ENCODE measurements around the gene OR11H6.
"Not testable (repeated sequence)": the region's sequence is repeated elsewhere in the genome, so short reads cannot be mapped to it uniquely, and the experiment has no call there.

The OR11H6 gene, protein sequence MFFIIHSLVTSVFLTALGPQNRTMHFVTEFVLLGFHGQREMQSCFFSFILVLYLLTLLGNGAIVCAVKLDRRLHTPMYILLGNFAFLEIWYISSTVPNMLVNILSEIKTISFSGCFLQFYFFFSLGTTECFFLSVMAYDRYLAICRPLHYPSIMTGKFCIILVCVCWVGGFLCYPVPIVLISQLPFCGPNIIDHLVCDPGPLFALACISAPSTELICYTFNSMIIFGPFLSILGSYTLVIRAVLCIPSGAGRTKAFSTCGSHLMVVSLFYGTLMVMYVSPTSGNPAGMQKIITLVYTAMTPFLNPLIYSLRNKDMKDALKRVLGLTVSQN

DNA sequence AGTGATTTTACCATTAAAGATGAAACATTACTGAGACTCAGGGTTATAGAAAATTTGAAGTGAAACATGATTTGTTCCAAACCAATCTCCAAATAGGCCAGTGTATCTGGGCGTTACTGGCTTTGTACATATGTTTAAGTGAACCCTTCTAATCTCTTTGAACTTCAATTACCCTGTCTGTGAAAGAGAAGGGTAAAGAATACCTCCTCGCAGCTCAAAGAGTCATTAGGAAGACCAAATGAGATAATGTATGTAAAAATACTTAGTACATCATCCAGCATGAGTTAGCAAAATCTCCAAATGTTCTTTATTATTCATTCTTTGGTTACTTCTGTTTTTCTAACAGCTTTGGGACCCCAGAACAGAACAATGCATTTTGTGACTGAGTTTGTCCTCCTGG lies at the start of gene OR11H6:
Gene OR11H6 (plus strand): TSS at position 301 of the 400 bp plus-strand sequence. CDS start 0 bp downstream, at position 301.
- DNase-seq (ENCODE audit: low read depth in 2 of 2, low spot score in 1 of 2) = no peak

DNA sequence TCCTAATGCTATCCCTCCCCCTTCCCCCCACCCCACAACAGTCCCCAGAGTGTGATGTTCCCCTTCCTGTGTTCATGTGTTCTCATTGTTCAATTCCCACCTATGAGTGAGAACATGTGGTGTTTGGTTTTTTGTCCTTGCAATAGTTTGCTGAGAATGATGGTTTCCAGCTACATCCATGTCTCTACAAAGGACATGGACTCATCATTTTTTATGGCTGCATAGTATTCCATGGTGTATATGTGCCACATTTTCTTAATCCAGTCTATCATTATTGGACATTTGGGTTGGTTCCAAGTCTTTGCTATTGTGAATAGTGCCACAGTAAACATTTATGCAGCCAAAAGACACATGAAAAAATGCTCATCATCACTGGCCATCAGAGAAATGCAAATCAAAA lies 49.3 kb upstream of the OR11H6 start:
- not testable (repeated sequence) for DNase-seq (ENCODE audit: low read depth in 2 of 2, low spot score in 1 of 2)

DNA sequence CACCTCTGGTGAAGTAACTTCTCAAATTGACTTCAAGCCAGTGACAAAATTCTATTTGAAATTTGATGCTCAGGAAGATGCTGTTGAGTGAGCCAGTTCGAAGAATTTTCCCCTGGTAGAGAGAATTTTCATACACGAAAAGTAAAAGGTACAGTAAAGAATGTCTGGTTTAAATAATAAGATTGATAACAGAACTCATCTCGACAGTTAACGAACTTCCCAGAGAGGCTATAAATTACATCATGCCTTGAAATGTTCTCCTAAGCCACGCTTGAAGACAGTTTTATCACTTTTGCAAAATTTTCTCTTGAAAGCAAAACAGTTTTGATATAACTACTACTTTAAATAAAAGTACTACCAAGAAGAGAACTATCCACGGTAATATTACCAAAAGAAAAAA lies 47.2 kb upstream of the OR11H6 start:
- no peak for DNase-seq (ENCODE audit: low read depth in 2 of 2, low spot score in 1 of 2)

DNA sequence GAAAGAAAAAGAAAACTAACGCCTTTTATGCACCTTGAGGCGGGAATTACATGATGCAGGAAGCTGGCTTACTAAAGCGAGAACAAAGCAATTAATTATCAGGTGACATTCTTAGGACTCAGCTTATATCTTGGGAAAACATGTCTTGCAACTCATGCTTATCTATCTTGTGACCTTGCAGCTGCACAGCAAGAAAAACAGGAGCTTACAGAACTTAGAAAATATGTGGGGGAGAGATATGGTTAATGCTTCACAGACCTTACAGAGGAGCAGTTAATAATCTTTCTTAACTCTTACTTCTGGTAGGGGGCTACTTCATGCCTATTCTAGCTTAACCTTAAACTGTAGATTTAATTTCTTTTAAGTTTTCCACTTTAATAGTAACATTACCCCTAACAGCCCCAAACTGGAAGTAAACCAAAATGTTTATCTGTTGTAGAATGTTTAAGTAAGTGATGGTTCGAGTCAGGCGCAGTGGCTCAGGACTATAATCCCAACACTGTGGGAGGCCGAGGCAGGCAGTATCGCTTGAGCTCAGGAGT lies 46.0 kb upstream of the OR11H6 start:
- DNase-seq (ENCODE audit: low read depth in 2 of 2, low spot score in 1 of 2) = no peak

- no peak for DNase-seq (ENCODE audit: low read depth in 2 of 2, low spot score in 1 of 2)
These were observed 44.3 kb upstream of the OR11H6 start for GRCh38 chr14:20179218-20179617.

DNA sequence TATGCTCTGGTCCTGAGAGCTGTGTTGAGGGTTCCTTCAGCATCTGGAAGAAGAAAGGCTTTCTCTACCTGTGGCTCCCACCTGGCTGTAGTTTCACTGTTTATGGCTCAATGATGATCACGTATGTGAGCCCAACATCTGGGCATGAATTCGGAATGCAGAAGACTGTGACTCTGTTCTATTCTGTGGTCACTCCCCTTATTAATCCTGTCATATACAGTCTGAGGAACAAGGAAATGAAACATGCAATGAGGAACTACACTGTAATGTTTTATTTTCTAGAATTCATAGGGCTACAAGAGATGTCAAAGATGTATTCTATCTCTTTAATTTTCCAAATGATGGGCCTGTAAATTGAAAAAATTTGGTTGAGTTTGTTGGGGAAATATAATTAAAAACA lies 43.6 kb upstream of the OR11H6 start:
- DNase-seq (ENCODE audit: low read depth in 2 of 2, low spot score in 1 of 2) = no peak

GRCh38 chr14:20180486-20180885 lies 43.0 kb upstream of the OR11H6 start:
- DNase-seq (ENCODE audit: low read depth in 2 of 2, low spot score in 1 of 2) = no peak

DNA sequence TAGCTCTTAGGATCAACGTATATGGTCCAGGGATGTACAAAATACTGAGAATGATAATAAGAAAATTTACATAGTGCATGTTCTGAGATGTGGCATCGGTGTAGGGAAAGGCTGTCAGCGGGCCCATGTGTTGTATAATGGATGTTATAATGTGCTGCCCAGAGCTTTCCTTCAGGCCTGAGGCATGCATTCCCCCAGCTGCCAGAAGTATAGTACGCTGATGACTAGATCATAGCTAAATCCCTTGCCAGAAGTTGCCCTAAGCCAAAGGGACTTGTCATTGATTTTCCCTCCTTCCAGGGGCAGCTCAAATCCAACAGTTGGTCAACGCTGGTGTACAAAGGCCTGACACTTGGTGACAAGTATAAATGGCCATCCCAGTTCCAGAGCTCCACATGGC lies 39.3 kb upstream of the OR11H6 start:
- DNase-seq (ENCODE audit: low read depth in 2 of 2, low spot score in 1 of 2) = no peak

DNA sequence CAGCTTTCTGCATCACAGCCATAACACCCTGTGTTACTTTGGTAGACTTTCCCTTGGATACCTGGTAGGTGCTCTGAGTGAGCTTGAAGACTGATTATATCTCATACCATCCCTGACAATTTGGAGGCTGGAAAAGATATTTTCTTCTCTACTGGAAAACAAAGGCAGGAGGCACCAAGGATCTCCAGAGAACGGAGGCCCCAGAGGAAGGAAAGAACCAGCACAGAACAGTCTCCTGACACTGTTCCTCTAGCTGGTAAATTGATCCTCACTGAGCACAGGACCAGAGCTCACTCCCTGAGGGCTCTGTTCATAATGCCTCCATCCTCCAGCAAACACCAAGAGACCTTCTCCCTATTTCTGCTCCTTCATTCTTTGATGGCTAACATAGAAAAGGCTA lies 32.9 kb upstream of the OR11H6 start, which contains the start of gene OR11G2:
Gene OR11G2 (plus strand): TSS at position 301 of the 400 bp plus-strand sequence. CDS start 6,542 bp downstream, outside the sequence.
- no peak for DNase-seq (ENCODE audit: low read depth in 2 of 2, low spot score in 1 of 2)

GRCh38 chr14:20191396-20191795 lies 32.1 kb upstream of the OR11H6 start:
- DNase-seq (ENCODE audit: low read depth in 2 of 2, low spot score in 1 of 2) = no peak

DNA sequence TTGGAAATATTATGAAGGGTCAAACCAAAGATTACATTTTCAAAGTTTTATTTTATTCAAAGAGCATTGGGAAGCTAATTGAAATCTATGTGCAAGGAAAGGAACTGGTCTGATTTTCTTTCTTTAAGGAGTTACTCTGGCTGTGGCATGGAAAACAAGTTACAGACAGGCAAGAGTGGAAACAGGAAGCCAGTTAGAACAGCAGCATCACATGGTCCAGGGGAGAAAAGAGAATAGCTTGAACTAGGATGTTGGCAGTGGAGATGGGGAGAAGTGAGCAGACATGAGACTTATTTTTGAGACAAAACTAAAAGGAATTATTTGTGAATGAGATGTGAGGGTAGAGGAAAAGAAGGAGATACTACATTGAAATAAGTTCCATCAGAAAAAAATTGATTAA lies 29.4 kb upstream of the OR11H6 start:
- DNase-seq (ENCODE audit: low read depth in 2 of 2, low spot score in 1 of 2) = no peak

DNA sequence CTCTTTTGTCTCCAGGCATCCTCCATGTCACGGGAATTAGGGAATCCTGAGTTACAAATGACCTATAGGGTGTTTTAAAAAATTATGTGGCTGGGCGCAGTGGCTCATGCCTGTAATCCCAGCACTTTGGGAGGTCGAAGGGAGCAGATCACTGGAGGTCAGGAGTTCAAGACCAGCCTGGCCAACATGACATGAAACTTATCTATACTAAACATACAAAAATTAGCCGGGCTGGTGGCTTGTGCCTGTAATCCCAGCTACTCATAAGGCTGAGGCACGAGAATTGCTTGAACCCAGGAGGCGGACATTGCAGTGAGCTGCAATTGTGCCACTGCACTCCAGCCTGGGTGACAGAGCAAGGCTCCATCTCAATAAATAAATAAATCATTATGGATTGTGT lies 28.3 kb upstream of the OR11H6 start:
- DNase-seq (ENCODE audit: low read depth in 2 of 2, low spot score in 1 of 2) = not testable (repeated sequence)

GRCh38 chr14:20195911-20196310 lies 27.6 kb upstream of the OR11H6 start:
- no peak for DNase-seq (ENCODE audit: low read depth in 2 of 2, low spot score in 1 of 2)

GRCh38 chr14:20197459-20197858 lies 26.1 kb upstream of the OR11H6 start:
- no peak for DNase-seq (ENCODE audit: low read depth in 2 of 2, low spot score in 1 of 2)

- DNase-seq (ENCODE audit: low read depth in 2 of 2, low spot score in 1 of 2) = no peak
These were observed 24.5 kb upstream of the OR11H6 start for GRCh38 chr14:20198991-20199390.

GRCh38 chr14:20204721-20205120 lies 18.8 kb upstream of the OR11H6 start:
- DNase-seq (ENCODE audit: low read depth in 2 of 2, low spot score in 1 of 2) = no peak

DNA sequence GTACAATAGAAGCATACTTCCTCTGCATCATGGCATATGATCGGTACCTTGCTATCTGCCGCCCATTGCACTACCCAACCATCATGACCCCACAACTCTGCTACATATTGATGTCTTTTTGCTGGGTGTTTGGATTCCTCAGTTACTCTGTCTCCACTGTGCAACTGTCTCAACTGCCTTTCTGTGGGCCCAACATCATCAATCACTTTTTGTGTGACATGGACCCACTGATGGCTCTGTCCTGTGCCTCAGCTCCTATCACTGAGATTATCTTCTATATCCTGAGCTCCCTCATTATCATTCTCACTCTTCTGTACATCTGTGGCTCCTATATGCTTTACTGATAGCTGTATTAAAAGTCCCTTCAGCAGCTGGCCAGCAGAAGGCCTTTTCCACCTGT lies 13.9 kb upstream of the OR11H6 start:
- DNase-seq (ENCODE audit: low read depth in 2 of 2, low spot score in 1 of 2) = no peak

DNA sequence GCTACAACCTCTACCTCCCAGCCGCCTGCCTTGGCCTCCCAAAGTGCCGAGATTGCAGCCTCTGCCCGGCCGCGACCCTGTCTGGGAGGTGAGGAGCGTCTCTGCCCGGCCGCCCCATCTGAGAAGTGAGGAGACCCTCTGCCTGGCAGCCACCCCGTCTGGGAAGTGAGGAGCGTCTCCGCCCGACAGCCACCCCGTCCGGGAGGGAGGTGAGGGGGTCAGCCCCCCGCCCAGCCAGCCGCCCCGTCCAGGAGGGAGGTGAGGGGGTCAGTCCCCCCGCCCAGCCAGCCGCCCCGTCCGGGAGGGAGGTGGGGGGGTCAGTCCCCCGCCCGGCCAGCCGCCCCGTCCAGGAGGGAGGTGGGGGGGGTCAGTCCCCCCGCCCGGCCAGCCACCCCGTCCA lies 11.1 kb upstream of the OR11H6 start:
- not testable (repeated sequence) for DNase-seq (ENCODE audit: low read depth in 2 of 2, low spot score in 1 of 2)

DNA sequence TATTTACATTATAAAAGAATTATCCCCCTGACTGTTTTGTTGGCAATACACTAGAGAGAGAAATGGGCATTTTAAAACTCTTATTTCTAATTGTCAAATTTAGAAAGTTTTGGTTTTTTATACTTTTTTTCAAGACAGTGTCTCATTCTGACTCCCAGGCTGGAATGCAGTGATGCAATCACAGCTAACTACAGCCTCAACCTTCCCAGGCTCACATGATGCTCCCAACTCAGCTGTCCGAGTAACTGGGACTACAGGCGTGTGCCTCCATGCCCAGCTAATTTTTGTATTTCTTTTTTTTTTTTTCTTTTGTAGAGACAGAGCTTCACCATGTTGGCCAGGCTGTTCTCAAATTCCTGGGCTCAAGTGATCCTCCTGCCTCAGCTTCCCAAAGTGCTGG lies 8.3 kb upstream of the OR11H6 start:
- DNase-seq (ENCODE audit: low read depth in 2 of 2, low spot score in 1 of 2) = no peak

DNA sequence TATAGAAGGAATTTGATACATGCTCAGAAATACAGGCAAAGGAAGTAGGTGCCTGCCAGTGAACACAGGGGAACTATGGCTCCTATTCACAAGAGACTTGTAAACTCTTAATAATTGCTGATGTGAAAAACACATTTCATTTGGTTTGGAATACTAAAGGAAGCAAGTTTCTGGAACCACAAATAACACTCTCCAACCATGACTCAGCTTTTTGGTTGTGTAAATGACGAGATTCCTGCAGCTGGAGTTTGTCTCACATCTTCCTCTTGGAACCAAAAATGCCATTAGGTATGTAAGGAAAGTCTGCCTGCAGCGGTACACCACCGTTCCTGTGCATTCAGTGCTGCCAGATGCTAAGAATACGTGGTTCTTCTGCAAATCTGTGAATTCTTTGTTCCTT lies 4.5 kb upstream of the OR11H6 start:
- no peak for DNase-seq (ENCODE audit: low read depth in 2 of 2, low spot score in 1 of 2)

- no peak for DNase-seq (ENCODE audit: low read depth in 2 of 2, low spot score in 1 of 2)
These were observed 5.2 kb downstream of the OR11H6 start, which contains the start of gene OR11H7 for GRCh38 chr14:20228681-20229080. Gene OR11H7 (plus strand): TSS chr14:20228981.

DNA sequence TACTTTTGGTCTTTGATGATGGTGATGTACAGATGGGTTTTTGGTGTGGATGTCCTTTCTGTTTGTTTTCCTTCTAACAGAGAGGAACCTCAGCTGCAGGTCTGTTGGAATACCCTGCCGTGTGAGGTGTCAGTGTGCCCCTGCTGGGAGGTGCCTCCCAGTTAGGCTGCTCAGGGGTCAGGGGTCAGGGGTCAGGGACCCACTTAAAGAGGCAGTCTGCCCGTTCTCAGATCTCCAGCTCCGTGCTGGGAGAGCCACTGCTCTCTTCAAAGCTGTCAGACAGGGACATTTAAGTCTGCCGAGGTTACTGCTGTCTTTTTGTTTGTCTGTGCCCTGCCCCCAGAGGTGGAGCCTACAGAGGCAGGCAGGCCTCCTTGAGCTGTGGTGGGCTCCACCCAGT lies 11.9 kb downstream of the OR11H6 start:
- DNase-seq (ENCODE audit: low read depth in 2 of 2, low spot score in 1 of 2) = not testable (repeated sequence)

Data from stimulated activated CD8-positive, alpha-beta memory T cell treated with anti-CD3 and anti-CD28 coated beads, Interleukin-4, amount 100 ng/mL, for 1 hour (primary cell).